Stimulated activated CD8-positive, alpha-beta memory T cell treated with anti-CD3 and anti-CD28 coated beads, Interleukin-12 subunit alpha, Interleukin-12 subunit beta, amount 100 ng/mL, for 24 hours (primary cell): ENCODE measurements around the gene RSRC1.
A peak's percentile ranks its signal among the peaks of the same experiment; 100 is the strongest.
"Not testable (repeated sequence)": the region's sequence is repeated elsewhere in the genome, so short reads cannot be mapped to it uniquely, and the experiment has no call there.

Experiments used
- DNase-seq: peaks from one replicate; pipeline ENCODE4 v3.0.0-alpha.2; 2020; ENCODE audit errors: extremely low read depth

Gene RSRC1, protein sequence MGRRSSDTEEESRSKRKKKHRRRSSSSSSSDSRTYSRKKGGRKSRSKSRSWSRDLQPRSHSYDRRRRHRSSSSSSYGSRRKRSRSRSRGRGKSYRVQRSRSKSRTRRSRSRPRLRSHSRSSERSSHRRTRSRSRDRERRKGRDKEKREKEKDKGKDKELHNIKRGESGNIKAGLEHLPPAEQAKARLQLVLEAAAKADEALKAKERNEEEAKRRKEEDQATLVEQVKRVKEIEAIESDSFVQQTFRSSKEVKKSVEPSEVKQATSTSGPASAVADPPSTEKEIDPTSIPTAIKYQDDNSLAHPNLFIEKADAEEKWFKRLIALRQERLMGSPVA

GRCh38 chr3:158109804-158110657 is at the start of gene RSRC1:
RSRC1 (plus strand) TSS chr3:158110089; CDS start chr3:158122105, 12,016 bp downstream.
- DNase-seq: peak; percentile 40

DNA sequence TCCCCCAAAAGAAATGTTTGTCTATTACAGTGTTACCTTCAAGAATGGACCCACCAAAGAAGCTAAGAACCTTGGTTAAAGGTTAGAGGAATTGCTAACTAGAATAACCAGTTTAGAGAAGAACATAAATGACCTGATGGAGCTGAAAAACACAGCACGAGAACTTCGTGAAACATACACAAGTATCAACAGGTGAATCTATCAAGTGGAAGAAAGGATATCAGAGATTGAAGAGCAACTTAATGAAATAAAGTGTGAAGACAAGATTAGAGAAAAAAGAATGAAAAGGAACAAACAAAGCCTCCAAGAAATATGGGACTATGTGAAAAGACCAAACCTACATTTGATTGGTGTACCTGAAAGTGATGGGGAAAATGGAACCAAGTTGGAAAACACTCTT is 44.3 kb upstream of the RSRC1 start:
- not testable (repeated sequence) for DNase-seq

DNA sequence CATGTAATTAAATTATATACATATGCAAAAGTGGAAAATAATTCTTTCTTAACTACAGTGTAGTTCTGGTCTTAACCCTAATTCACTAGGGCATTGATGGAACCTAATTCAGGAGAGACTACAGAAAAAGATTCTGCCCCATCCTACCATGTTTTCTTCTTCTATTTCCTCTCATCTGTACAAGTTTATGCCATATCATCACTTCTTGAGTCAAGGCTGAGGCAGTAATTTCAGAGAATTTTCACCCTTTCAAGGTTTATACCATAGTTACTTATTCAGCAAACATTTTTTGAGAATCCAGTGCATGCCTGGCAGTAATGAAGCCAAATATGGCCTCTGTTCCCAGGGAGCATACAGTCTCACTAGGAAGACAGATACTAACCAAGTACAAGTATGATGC is 37.1 kb upstream of the RSRC1 start:
- DNase-seq: no peak

GRCh38 chr3:158074591-158074990 is 35.3 kb upstream of the RSRC1 start:
- no peak for DNase-seq

- no peak for DNase-seq
These were observed 30.3 kb upstream of the RSRC1 start for GRCh38 chr3:158079599-158079998.

- no peak for DNase-seq
These were observed 25.2 kb upstream of the RSRC1 start for GRCh38 chr3:158084651-158085050.

DNA sequence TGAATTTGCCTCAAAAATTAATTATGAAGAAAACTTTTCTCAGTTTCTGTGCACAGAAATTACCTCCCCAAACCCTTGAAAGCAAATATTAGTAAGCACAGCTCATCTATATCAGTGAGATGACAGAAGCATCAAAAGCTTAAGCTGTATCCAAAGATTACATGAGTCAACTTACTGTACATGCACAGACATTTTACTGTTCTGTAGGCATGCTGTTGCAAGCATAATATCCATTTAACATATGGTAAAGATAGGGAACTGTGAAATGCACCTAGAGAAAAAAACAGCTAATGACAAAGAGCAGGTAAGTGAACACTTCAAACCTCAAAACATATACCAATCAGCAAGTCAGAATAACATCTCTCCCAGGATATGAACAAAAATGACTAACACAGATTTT is 24.5 kb upstream of the RSRC1 start:
- DNase-seq: no peak

DNA sequence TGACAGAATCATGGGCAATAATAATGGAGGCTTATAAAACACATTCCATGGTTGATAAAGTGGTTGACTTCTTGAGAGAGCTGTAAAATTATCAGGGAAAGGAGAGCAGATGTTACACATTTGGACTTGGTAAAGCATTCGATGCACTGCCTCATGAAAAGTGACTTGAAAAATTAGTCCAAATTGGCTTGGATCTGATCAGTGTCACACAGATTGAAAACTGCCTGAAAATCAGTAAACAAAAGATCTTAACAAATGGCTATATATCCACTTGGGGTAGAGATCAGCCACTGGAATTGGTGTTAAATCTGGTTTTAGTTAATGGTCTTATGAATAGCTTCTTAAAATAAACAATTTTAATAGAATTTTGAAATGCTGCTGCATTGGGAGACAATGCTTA is 24.0 kb upstream of the RSRC1 start:
- DNase-seq: no peak

GRCh38 chr3:158086361-158086760 is 23.5 kb upstream of the RSRC1 start:
- DNase-seq: no peak

DNA sequence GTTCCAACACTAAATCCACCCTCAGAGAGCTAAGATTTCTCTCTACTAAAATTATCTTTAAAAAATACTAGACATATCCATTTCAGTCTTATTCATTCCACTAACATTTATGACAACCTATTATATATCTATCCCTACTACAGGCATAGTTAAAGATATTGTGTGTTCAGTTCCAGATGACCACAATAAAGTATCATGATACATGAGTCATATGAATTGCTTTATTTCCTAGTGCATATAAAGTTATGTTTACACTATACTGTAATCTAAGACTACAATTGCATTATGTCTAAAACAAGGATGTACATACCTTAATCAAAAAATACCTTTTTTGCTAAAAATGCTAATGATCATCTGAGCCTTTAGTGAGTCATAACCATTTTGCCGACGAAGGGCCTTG is 23.1 kb upstream of the RSRC1 start:
- DNase-seq: no peak

- DNase-seq: no peak
These were observed 18.4 kb upstream of the RSRC1 start for GRCh38 chr3:158091531-158091930.

DNA sequence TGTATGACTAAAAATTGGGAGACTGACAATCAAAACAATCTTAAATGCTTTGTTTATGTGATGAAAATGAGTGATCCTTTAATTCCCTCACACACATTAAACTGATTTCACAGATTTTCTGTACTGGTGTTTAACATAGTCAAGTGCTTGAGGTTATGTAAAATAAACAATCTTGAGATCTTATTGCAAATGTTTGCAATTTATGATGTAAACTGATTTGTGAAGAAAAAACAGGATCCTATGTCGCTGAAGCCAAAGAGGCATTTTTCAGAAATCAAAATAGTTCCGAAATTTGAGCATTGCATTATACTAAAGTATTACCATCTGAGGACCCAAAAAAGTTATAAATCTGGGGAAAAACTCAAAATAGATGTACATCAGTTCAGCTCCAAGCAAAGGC is 16.4 kb upstream of the RSRC1 start:
- DNase-seq: no peak

DNA sequence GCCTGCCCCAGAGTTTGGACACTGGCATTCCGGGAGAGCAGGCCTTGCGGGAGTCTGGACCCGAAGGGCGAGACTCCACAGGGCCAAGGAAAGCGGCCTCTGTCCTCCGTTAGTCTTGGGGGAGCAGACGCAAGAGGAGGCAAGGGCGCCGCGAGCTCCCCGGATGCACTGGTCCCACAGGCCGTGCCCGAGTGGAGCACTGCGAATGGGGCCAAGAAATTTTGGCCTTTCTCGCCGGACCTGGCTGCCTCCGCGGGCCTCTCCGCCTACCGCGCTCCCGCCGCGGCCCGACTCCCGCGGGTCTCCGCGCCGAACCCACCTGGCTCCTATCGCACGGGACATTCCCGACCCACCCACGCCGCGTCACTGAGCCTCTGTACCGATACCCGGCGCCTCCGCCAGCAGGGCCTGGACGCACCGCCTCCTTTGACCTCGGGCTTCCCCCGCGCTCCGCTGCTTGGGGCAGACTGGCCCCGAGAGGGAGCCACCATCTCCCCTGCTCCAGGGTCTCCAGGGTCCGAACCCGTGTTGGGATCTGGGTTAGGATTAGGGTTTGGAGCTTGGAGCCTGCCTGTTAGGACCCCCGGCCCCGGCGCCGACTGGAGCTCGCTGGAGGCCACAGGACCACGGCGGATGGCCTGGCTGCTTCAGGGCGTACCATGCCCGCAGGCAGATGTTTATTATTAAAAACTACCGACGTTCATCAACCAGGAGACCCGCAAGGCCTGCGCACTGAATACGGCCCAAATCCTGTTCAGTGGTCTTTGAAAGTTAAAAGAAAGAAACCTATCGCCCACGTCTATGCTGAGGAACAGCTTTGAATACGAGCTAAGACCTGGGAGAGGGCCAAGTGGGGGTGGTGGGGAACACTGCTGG is 15.4 kb upstream of the RSRC1 start:
- no peak for DNase-seq

GRCh38 chr3:158095111-158095813 is 14.6 kb upstream of the RSRC1 start:
- no peak for DNase-seq

DNA sequence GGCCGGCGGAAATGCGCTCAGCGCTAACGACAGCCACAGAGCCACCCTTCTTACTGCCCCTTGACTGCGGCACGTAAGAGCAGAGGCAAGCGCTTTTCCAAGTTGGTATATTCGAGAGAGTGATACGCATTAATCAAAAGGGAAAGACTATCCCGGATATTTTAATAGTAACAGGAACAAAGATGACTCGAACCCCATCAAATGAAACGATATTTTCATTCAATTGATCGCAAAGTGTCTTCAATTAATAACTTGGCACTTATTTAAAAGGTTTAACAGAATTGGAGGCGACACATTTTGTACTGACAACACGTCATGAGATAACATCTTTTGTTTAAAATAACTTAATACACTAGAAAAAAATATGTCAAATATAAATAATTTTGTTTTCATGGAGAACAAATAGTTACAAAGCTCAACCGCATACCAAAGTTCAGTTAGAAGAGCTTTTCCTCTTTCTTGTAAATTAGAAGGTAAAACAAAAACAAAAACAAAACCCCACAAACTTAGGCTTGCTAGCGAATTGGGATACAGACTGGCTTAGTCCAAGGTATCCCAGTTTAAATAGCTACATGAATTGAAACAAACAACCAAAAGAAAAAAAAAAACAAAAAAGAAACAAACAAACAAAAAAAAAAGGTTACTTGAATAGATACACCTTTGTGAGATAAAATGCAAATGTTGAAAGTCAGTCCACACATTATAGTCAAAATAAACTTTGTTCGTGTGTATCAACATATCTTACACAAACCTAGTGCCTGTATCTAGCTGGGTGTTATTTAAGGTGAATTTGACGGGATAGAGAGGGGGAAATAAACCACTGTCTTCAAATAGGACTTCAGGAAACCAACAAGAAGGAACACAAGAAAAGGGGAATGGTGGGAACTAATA is 13.8 kb upstream of the RSRC1 start:
- DNase-seq: no peak

GRCh38 chr3:158097081-158097592 is 12.8 kb upstream of the RSRC1 start:
- no peak for DNase-seq

DNA sequence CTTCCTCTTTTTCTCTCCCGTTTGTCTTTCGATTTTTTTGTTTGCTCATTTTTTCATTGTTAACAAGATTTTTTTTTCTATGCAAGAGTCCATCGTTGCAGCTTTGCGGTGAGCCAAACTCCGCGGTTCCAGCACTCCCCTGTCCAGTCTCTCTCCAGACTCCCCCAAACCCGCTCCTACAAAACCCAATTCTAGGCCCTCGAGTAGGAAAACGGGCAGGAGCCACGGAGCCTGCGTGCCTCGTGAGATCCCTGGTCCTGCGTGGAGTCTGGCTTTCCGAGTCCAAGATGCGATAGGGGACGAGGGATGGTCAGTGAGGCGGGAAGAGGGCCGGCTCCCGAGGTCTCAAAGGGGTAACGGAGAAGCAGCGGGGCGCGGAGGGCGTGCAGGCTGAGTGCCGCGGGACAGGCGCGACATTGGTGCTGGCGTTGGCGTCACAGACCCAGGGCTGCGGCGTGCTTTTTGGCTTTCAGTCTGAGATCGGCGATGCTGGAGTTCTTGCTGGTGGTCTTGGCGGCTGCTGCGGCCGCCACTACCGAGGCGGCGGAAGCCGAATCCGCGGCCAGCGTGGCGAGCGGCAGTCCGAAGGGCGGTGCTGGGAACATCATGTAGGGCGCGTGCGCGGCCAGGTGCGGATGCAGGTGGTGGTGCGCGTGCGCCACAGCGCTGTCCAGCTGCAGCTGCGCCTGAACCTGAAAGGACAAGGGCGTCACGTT is 12.1 kb upstream of the RSRC1 start:
- peak; percentile 33 for DNase-seq

GRCh38 chr3:158098309-158098639 is 11.6 kb upstream of the RSRC1 start:
- DNase-seq: no peak

DNA sequence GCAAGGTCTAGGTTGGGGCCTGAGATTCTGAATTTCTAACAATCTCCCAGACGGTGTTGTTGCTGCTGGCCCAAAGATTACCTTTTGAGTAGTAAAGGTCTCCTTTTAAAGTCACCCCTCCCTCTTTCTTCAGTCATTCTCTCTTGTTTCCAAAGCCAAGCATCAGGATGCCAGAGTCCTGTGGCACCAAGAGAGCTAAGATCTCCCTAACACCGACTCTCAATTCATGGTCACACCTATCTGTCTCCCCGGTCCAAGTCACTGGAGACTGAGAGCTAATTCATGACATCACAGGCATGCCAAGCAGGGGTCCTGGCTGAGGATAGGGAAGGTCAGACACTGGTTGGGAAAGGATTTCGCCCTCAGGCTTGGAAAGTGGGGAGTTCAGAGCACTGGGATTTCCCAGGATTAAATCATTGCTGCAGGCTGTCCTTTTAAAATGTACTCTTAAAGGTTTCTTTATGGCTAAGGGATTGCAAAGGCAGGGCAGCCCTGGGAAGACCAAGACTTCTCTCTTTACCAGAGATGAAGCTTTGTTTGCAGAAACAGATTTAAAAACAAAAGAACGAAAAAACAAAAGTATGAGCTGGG is 11.0 kb upstream of the RSRC1 start:
- no peak for DNase-seq
